Endothelial cell of umbilical vein (primary cell): ENCODE measurements around the gene SEZ6L2. TPM values are rescaled to one million over a fixed set of nuclear protein-coding genes. Genes with fewer than 3 reads are reported as not detected.

Experiments
- BruUV-seq: library from RNA; stranded (reverse); fragments of 400-500 nt; replicated peaks from 2 replicates; lab custom pipeline; 2021; lab: Mats Ljungman, UMichigan
- CTCF ChIA-PET: fragments of 300-600, 350-600 bp; sonication (Branson Sonifier 250); formaldehyde crosslinking; loops from one replicate; lab custom pipeline; 2021; ENCODE audit warnings: antibody characterized with exemption, inconsistent platforms; lab: Charles Lee
- POLR2A ChIA-PET: fragments of 300-600, 350-600 bp; sonication (Branson Sonifier 250); formaldehyde crosslinking; loops from one replicate; lab custom pipeline; 2021; ENCODE audit warnings: antibody characterized with exemption, inconsistent platforms; lab: Charles Lee
- DNase-seq: peaks from one replicate; pipeline ENCODE4 v3.0.0-alpha.2; 2011; ENCODE audit warnings: low read depth, low spot score
- FAIRE-seq: peaks from 2 replicates; lab custom pipeline; 2011; peaks lifted over from hg19 to GRCh38; lab: Jason Lieb, UNC
- H2AFZ ChIP-seq: 2 replicates; pipeline ENCODE4 v1.6.0; 2012; ENCODE audit warnings: low read depth, low read length, control low read depth, inconsistent platforms
- H3K27ac ChIP-seq: 2 replicates; pipeline ENCODE4 v1.5.1; 2011; ENCODE audit warnings: low read depth, mild to moderate bottlenecking, control low read depth, low read length, moderate library complexity; ENCODE audit not compliant: insufficient read depth
- H3K27me3 ChIP-seq, 2 experiments: 2 replicates each; pipeline versions ENCODE4 v1.6.0 to v1.6.1; 2011; ENCODE audit warnings: low read length in 2 of 2, mixed read lengths in 1 of 2; ENCODE audit not compliant: control insufficient read depth in 2 of 2, insufficient read depth in 2 of 2
- H3K36me3 ChIP-seq, 2 experiments: 2 replicates in 1 of 2; 3 replicates in 1 of 2; pipeline ENCODE4 v1.5.1; 2011; ENCODE audit warnings: low read length in 2 of 2, mild to moderate bottlenecking in 1 of 2, moderate library complexity in 1 of 2; ENCODE audit not compliant: control insufficient read depth in 2 of 2, insufficient read depth in 2 of 2; ENCODE audit errors: extremely low read depth in 1 of 2
- H3K4me1 ChIP-seq: 3 replicates; pipeline ENCODE4 v1.5.1; 2011; ENCODE audit warnings: mild to moderate bottlenecking, low read length; ENCODE audit not compliant: control insufficient read depth, insufficient read depth; ENCODE audit errors: extremely low read depth
- H3K4me2 ChIP-seq: 2 replicates; pipeline ENCODE4 v1.6.1; 2011; ENCODE audit warnings: low read length, control low read depth, mixed read lengths; ENCODE audit not compliant: insufficient read depth
- H3K4me3 ChIP-seq, 3 experiments: fragments of 200-600 bp in 1 of 3; sonication (generic), shearing (Covaris generic) in 1 of 3; replicated peaks in 1 of 3; 2 replicates each; pipeline ENCODE4 v1.5.1; 2011 to 2016; ENCODE audit warnings: control low read depth in 3 of 3, low read length in 3 of 3, mild to moderate bottlenecking in 2 of 3, inconsistent platforms in 1 of 3, low read depth in 1 of 3, moderate library complexity in 1 of 3; ENCODE audit not compliant: insufficient read depth in 1 of 3
- H3K79me2 ChIP-seq: 2 replicates; pipeline ENCODE4 v1.6.0; 2012; ENCODE audit warnings: low read length, inconsistent platforms; ENCODE audit not compliant: control insufficient read depth, insufficient read depth
- H3K9ac ChIP-seq: replicated peaks from 2 replicates; pipeline ENCODE3; 2011; ENCODE audit warnings: low read length, control low read depth; ENCODE audit not compliant: insufficient read depth; ENCODE audit errors: extremely low read depth
- H3K9me1 ChIP-seq: replicated peaks from 3 replicates; pipeline ENCODE4 v1.6.0; 2011; ENCODE audit warnings: mild to moderate bottlenecking, low read length; ENCODE audit not compliant: control insufficient read depth, insufficient read depth; ENCODE audit errors: extremely low read depth
- H3K9me3 ChIP-seq: replicated peaks from 2 replicates; pipeline ENCODE4 v1.5.1; 2012; ENCODE audit warnings: low read length, inconsistent platforms; ENCODE audit not compliant: control insufficient read depth, insufficient read depth
- H4K20me1 ChIP-seq: replicated peaks from 2 replicates; pipeline ENCODE3; 2011; ENCODE audit warnings: mild to moderate bottlenecking, low read length; ENCODE audit not compliant: control insufficient read depth, insufficient read depth; ENCODE audit errors: extremely low read depth
- CTCF ChIP-seq, 2 donors: IDR thresholded peaks; 1 replicate in 1 of 2; 2 replicates in 1 of 2; pipeline ENCODE4 v1.5.1; 2011; ENCODE audit warnings: low read length in 2 of 2, mild to moderate bottlenecking in 2 of 2, moderate library complexity in 2 of 2, control low read depth in 1 of 2, inconsistent platforms in 1 of 2, low read depth in 1 of 2; ENCODE audit not compliant: insufficient read depth in 1 of 2; ENCODE audit errors: extremely low read depth in 1 of 2
- EZH2 ChIP-seq: IDR thresholded peaks from 2 replicates; pipeline ENCODE4 v1.6.1; 2012; ENCODE audit warnings: borderline replicate concordance, low read depth, mild to moderate bottlenecking, moderate library complexity, low read length, inconsistent platforms; ENCODE audit not compliant: severe bottlenecking
- FOS ChIP-seq: IDR thresholded peaks from 2 replicates; pipeline ENCODE4 v1.6.1; 2011; ENCODE audit warnings: mild to moderate bottlenecking, low read length, moderate library complexity, borderline replicate concordance; ENCODE audit not compliant: insufficient read depth
- GATA2 ChIP-seq: IDR thresholded peaks from 2 replicates; pipeline ENCODE4 v1.7.0; 2011; ENCODE audit warnings: low read depth, mild to moderate bottlenecking, moderate library complexity, mixed read lengths, low read length; ENCODE audit not compliant: insufficient read length, insufficient read depth
- JUN ChIP-seq: IDR thresholded peaks from 2 replicates; pipeline ENCODE4 v1.6.1; 2011; ENCODE audit warnings: borderline replicate concordance, low read depth; ENCODE audit not compliant: insufficient read length, insufficient read depth
- MYC ChIP-seq: IDR thresholded peaks from one replicate; pipeline ENCODE4 v1.6.1; 2011; ENCODE audit warnings: mild to moderate bottlenecking, low read depth, low read length
- POLR2A ChIP-seq: IDR thresholded peaks from 2 replicates; pipeline ENCODE4 v1.6.1; 2012; ENCODE audit warnings: low read depth, mild to moderate bottlenecking, control low read depth, low read length
- POLR2AphosphoS5 ChIP-seq: IDR thresholded peaks from 2 replicates; pipeline ENCODE4 v1.6.1; 2012; ENCODE audit warnings: low read depth, mild to moderate bottlenecking, control low read depth, low read length, moderate library complexity; ENCODE audit not compliant: insufficient read depth
- dilution Hi-C: fragments of 300-500 bp; cut with MboI; formaldehyde crosslinking; loops from one replicate; pipeline ENCODE4 v1.15.0; 2019; ENCODE audit warnings: low sequenced_read_pairs; ENCODE audit not compliant: extremely low pct_ligation_motif_present
- intact Hi-C: fragments of 100-400 bp; cut with micrococcal nuclease; formaldehyde crosslinking; loops from one replicate; pipeline ENCODE4 v1.10.0; 2022
- polyA plus RNA-seq, 4 experiments: library from polyadenylated mRNA; depleted of rRNA in 3 of 4; stranded (reverse) in 3 of 4; unstranded in 1 of 4; fragments of >200 nt; gene quantifications; 2 replicates each; pipeline versions ENCODE4 v1.2.1 to v1.2.3, GENCODE V29; 2011 to 2012; ENCODE audit warnings: missing spikeins in 1 of 4
- total RNA-seq: library from RNA; stranded (reverse); gene quantifications from 2 replicates; pipeline ENCODE4 v1.2.3, GENCODE V29; 2021
- TF ChIP-seq, protein P1 (sequence below): IDR thresholded peaks from 2 replicates; pipeline ENCODE4 v1.6.1; 2011; ENCODE audit not compliant: insufficient read depth, insufficient read length

Gene SEZ6L2
- total and polyA plus RNA-seq, 2 donors (not counting 3 experiments of a cell fraction or from before 2014, with no cell fraction given) = 2.4 to 4.5 TPM

GRCh38 chr16:29900888-29901606 is 1.7 kb upstream of the SEZ6L2 start:
- no peaks in the 10 kb centered on the region for H3K79me2 ChIP-seq
- H4K20me1 ChIP-seq = no peaks in the 10 kb centered on the region
- FAIRE-seq (no peak), DNase-seq (no peak)
- dilution Hi-C loops (no loop called here), intact Hi-C loops (loop anchor here (10.0 kb wide), 1 partner anchor 76 kb away; the partner anchor contains the start of gene MVP)
- peak overlapping the region; percentile 81 for H2AFZ ChIP-seq
- BruUV-seq = no TSS peak
- H3K36me3 ChIP-seq = no peaks in the 10 kb centered on the region
- H3K9me3 ChIP-seq = no peaks in the 10 kb centered on the region
- TF ChIP-seq, protein P1, sequence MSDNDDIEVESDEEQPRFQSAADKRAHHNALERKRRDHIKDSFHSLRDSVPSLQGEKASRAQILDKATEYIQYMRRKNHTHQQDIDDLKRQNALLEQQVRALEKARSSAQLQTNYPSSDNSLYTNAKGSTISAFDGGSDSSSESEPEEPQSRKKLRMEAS = no peak
- TF ChIP-seq EZH2 (no peak), POLR2A (no peak), FOS (no peak), CTCF (IDR thresholded peaks at IDR 0.05; ENCODE audit: extremely low read depth in 1 of 2, insufficient read depth in 1 of 2, low read depth in 1 of 2, low read length in 2 of 2) (no peak), POLR2AphosphoS5 (no peak), JUN (no peak), GATA2 (no peak), MYC (no peak)
- peaks cover 5% of the 10 kb centered on the region for H3K4me1 ChIP-seq
- no peak overlapping the region for H3K9ac ChIP-seq
- H3K9me1 ChIP-seq = no peaks in the 10 kb centered on the region
- ChIA-PET CTCF (interaction anchor here (0.7 to 2.1 kb wide), 10 partner anchors 9 to 201 kb away, joined by 3 to 9 read pairs (median 4); partner anchors contain the start of genes CDIPT and KCTD13), POLR2A (interaction anchor here (0.9 kb wide), 1 partner anchor 25 kb away, joined by 3 read pairs; the partner anchor contains the start of gene KCTD13)
- H3K27ac ChIP-seq = no peak overlapping the region
- H3K4me3 ChIP-seq = peak overlapping the region in 2 of 3 experiments; percentile 26 to 46
- H3K27me3 ChIP-seq = peaks cover 5 to 8% of the 10 kb centered on the region in 2 experiments
- H3K4me2 ChIP-seq = peak overlapping the region; percentile 80
